GM10248 (cell line): ENCODE results near the gene ABLIM2.

Source experiments
- CTCF ChIA-PET: fragments of 300-600 bp; sonication (Branson Sonifier 250); formaldehyde crosslinking; extraction: SDS; loops from one replicate; lab custom pipeline; 2021; ENCODE audit warnings: antibody characterized with exemption; lab: Yijun Ruan, JAX
- POLR2A ChIA-PET: fragments of 350-650 bp; sonication (Branson Sonifier 250); formaldehyde crosslinking; extraction: SDS; loops from one replicate; lab custom pipeline; 2020; ENCODE audit warnings: antibody characterized with exemption; lab: Yijun Ruan, JAX
- DNase-seq: peaks from one replicate; pipeline ENCODE4 v3.0.0; 2012; ENCODE audit errors: extremely low spot score
- CTCF ChIP-seq: IDR thresholded peaks from 2 replicates; pipeline ENCODE4 v1.5.1; 2012; ENCODE audit warnings: mild to moderate bottlenecking, low read depth; ENCODE audit errors: extremely low read depth, missing control alignments, control extremely low read depth

The ABLIM2 gene

DNA sequence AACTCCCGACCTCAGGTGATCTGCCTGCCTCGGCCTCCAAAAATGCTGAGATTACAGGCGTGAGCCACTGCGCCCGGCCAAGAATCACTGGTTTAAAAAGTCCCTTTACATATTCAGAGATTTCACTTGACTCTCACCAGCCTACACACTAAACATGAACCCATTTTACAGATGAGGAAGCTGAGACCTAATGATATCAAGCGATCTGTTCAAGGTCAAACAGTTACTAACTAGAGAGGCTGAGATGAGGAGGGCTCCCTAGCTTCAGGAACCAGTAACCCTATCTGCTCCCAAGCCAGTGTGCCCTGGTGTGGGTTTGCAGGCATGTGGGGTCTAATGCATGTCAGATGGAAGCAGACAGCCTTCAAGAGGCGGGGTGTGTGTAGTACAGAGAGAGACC, 159.3 kb downstream of the ABLIM2 start:
- no peak for TF ChIP-seq CTCF
- no peak for DNase-seq
- CTCF ChIA-PET = no interaction called here
- POLR2A ChIA-PET = no interaction called here

- no peak for TF ChIP-seq CTCF
- ChIA-PET POLR2A (no interaction called here), CTCF (interaction anchor here (1.2 kb wide), 1 partner anchor 20 kb away, joined by 3 read pairs; no protein-coding TSS in a partner anchor)
- DNase-seq = no peak
Observed at GRCh38 chr4:7998447-7998846, 160.2 kb downstream of the ABLIM2 start.

GRCh38 chr4:7995866-7996265, 162.7 kb downstream of the ABLIM2 start:
- ChIA-PET POLR2A (no interaction called here), CTCF (interaction anchor here (1.0 kb wide), 1 partner anchor 9 kb away, joined by 10 read pairs; no protein-coding TSS in a partner anchor)

DNA sequence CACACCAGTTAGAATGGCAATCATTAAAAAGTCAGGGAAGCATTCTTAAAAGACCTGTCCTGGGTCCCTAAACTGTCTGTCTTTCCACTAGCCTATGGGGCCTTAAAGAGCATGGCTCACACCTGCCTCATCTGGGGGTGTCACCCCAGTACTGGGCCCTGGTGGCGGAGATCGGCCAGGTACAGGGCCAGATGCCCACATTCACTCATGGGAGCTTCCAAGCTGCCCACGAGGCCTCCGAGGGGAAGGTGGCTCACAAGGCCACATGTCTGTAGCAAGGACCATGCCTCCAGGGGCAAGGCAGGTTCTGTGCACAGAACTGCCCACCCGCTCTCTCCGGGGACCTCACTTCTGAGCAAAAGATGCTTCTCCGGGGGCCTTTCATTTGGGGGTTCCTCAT, 163.5 kb downstream of the ABLIM2 start:
- TF ChIP-seq CTCF = no peak
- ChIA-PET CTCF (interaction anchor here (1.0 kb wide), 1 partner anchor 8 kb away, joined by 10 read pairs; no protein-coding TSS in a partner anchor), POLR2A (no interaction called here)
- no peak for DNase-seq

More at GRCh38 chr4:7995866-7996265, 162.7 kb downstream of the ABLIM2 start:
- TF ChIP-seq CTCF = no peak
- DNase-seq = no peak

DNA sequence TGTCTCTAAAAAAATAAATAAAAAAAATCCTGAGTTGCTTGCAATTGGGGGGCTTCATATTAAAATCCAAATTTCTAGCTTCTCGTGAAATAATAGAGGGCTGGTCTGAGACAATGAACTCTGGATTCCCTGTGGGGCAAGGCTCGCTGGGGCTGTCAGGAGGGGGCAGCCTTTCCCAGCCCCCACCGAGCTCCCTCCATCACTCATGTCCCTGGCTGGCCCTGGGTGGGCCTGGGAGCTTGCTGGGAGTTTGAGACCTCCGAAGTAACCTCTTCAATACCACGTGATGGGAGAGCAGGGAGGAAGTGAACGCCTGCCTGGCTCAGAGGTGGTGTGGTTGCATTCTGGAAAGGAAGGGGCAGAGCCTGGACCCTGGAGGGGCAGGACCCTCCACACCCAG, 164.9 kb downstream of the ABLIM2 start:
- DNase-seq = no peak
- POLR2A ChIA-PET = no interaction called here
- CTCF ChIA-PET = interaction anchor here (0.9 to 3.2 kb wide), 3 partner anchors 22 to 191 kb away, joined by 3 to 16 read pairs (median 5); no protein-coding TSS in a partner anchor
- no peak for TF ChIP-seq CTCF

DNA sequence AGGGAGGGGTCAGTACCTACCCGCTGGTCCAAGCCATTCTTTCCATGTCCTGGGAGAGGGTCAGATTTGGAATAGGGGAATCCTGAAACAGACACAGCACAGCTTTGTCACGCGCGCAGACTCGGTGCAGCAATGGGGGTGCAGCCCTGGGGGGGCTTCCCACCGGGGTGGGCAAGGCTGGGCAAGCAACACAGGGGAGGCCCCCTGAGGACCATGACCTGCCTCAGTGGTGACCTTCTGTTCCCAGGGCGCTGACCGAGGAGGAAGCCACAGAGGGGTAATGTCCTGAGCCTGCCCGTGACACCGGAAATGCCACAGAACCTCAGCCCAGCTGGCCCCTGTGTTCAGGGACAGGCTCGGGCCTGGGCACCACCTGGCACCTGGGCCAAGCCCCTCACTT, 165.8 kb downstream of the ABLIM2 start:
- ChIA-PET CTCF (interaction anchor here (0.9 to 3.2 kb wide), 3 partner anchors 22 to 190 kb away, joined by 3 to 16 read pairs (median 3); no protein-coding TSS in a partner anchor), POLR2A (no interaction called here)
- no peak for TF ChIP-seq CTCF
- no peak for DNase-seq
